Measurements from ENCODE around the gene MYL12B. TPM values are rescaled to one million over a fixed set of nuclear protein-coding genes. Genes with fewer than 3 reads are reported as not detected.

Gene MYL12B
- total RNA-seq, result 176 TPM
- long read RNA-seq, transcript MYL12B-201 (4 exons, 1,210 nt), result major isoform, 111 of 115 reads
- long read RNA-seq, partial matches to known transcripts, result 4 of 115 reads
- long read RNA-seq, other reads (novel, unspliced or antisense), result 0 of 115 reads

DNA sequence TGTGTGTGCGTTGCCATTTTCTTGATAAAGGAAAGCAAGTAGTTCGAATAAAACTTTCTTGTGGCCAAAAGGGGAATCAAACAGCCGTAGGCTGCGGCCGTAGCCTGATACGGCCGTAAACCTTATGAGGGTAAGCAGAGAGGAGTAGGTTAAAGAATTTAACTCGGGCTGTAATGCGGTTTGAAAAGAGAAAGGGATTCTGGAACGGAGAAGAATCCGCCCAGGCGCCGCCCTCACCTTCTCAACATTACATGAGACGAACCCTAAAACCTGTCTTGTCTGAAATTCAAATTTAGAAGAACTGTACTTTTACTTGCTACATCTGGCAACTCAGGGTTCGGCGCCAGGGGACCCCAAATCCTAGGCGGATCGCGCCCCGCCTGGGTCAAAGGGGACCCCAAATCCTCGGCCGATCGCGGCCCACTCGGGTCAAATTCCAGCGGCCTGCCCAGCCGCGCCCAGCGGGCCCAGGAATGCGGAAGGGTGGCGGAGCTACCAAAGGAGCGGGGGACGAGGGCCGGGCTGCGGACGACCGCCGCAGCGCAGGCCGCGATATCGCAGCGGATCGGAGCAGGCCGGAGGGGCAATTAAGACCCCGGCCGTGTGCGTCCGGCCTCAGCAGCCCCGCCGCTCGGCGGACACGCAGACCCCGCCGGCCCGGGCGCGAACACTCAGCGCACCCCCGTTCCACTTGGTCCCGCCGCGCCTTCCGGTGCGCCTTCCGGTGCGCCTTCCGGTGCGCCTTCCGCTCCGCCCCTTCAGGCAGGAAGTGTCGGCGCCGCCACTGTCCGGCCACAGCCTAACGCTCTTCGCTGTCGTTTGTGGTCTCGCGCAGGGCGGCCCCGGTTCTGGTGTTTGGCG lies at the start of gene MYL12B:
Gene MYL12B, plus strand, starts transcription at position 761 of the 861 bp plus-strand sequence. CDS start 10,766 bp downstream, outside the sequence.
- peak; percentile 82 for DNase-seq
- intact Hi-C loops (cut with micrococcal nuclease), result no loop called here
- Histone ChIP-seq H3K4me1 (peaks cover 97% of the 10 kb centered on the region), H3K9me3 (replicated peaks) (no peaks in the 10 kb centered on the region), H3K4me3 (peak within 1 kb of the TSS; percentile 96), H3K36me3 (peaks cover 23% of the 10 kb centered on the region), H3K27me3 (ENCODE audit: low read depth) (no peaks in the 10 kb centered on the region), H3K27ac (replicated peaks) (peak within 1 kb of the TSS; percentile 99)
- TF ChIP-seq, protein P1, sequence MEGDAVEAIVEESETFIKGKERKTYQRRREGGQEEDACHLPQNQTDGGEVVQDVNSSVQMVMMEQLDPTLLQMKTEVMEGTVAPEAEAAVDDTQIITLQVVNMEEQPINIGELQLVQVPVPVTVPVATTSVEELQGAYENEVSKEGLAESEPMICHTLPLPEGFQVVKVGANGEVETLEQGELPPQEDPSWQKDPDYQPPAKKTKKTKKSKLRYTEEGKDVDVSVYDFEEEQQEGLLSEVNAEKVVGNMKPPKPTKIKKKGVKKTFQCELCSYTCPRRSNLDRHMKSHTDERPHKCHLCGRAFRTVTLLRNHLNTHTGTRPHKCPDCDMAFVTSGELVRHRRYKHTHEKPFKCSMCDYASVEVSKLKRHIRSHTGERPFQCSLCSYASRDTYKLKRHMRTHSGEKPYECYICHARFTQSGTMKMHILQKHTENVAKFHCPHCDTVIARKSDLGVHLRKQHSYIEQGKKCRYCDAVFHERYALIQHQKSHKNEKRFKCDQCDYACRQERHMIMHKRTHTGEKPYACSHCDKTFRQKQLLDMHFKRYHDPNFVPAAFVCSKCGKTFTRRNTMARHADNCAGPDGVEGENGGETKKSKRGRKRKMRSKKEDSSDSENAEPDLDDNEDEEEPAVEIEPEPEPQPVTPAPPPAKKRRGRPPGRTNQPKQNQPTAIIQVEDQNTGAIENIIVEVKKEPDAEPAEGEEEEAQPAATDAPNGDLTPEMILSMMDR (IDR thresholded peaks at IDR 0.05; ENCODE audit: borderline replicate concordance), result peak; percentile 27

- H3K4me1 ChIP-seq, result peaks cover 97% of the 10 kb centered on the region
- H3K36me3 ChIP-seq, result peaks cover 56% of the 10 kb centered on the region
These were observed 49.3 kb upstream of the MYL12B start for GRCh38 chr18:3212657-3213056.

GRCh38 chr18:3213300-3214059 lies 48.5 kb upstream of the MYL12B start:
- Histone ChIP-seq H3K9me3 (replicated peaks) (no peaks in the 10 kb centered on the region), H3K27me3 (ENCODE audit: low read depth) (no peaks in the 10 kb centered on the region), H3K36me3 (peaks cover 56% of the 10 kb centered on the region), H3K4me1 (peaks cover 97% of the 10 kb centered on the region), H3K27ac (replicated peaks) (peak overlapping the region; percentile 92), H3K4me3 (peak overlapping the region; percentile 71)
- DNase-seq, result no peak
- intact Hi-C loops (cut with micrococcal nuclease), result no loop called here
- TF ChIP-seq, protein P1 (IDR thresholded peaks at IDR 0.05; ENCODE audit: borderline replicate concordance), result no peak

More at GRCh38 chr18:3212657-3213056, 49.3 kb upstream of the MYL12B start:
- TF ChIP-seq, protein P1 (IDR thresholded peaks at IDR 0.05; ENCODE audit: borderline replicate concordance), result no peak
- intact Hi-C loops (cut with micrococcal nuclease), result no loop called here
- H3K4me3 ChIP-seq, result peak overlapping the region; percentile 71
- H3K9me3 ChIP-seq (replicated peaks), result no peaks in the 10 kb centered on the region
- H3K27ac ChIP-seq (replicated peaks), result peak overlapping the region; percentile 92
- no peak for DNase-seq
- no peaks in the 10 kb centered on the region for H3K27me3 ChIP-seq (ENCODE audit: low read depth)

DNA sequence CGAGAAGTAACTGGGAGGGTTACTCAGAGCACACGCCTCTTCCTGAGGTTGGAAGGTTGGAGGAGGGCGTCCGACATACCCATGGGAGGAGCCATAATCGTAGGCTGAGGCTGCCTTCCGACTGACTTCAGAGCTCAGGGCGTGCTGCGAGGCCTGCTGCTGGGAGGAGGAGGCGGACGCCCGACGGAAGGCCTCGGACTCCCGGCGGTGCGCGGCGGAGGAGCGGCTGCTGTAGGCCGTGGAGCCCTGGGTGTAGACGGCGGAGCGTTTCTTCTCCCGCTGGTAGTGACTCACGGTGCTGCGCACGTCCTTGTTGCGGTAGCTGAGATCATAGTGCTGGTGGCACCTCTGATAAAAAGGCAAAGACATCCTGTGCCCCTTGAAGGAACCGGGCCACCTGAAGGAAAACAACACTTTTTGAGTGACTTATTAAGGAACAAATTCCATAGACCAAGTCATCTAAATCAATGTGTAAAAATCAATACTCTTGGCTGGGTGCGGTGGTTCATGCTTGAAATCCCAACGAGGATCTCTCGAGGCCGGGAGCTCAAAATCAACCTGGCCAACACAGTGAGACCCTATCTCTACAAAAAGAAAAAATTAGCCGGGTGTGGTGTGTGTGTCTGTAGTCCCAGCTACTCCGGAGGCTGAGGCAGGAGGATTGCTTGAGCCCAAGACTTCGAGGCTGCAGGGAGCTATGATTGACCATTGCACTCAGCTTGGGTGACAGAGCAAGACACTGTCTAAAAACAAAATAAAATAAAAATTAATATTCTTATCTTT lies 46.9 kb upstream of the MYL12B start:
- Histone ChIP-seq H3K4me1 (peaks cover 89% of the 10 kb centered on the region), H3K4me3 (peak overlapping the region; percentile 71), H3K27ac (replicated peaks) (peak overlapping the region; percentile 92), H3K9me3 (replicated peaks) (no peaks in the 10 kb centered on the region), H3K36me3 (peaks cover 47% of the 10 kb centered on the region), H3K27me3 (ENCODE audit: low read depth) (no peaks in the 10 kb centered on the region)
- DNase-seq, result no peak
- TF ChIP-seq, protein P1 (IDR thresholded peaks at IDR 0.05; ENCODE audit: borderline replicate concordance), result no peak
- intact Hi-C loops (cut with micrococcal nuclease), result no loop called here

DNA sequence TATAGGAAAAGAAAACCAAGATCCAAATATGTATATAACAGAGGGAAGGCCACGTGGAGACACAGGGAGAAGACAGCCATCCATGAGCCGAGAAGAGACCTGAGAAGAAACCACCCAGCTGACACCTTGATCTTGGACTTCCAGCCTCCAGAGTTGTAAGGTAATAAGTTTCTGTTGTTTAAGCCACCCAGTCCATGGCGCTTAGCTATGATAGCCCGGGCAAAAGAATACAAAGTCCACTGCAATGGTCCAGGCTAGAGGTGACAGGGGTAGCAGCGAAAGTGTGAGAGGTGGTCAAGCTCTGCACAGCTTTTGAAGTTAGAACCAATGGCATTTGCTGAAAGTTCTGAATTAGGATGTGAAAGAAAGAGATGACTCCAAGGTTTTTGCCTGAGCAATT lies 44.9 kb upstream of the MYL12B start:
- peak overlapping the region; percentile 71 for H3K4me3 ChIP-seq
- no peaks in the 10 kb centered on the region for H3K9me3 ChIP-seq (replicated peaks)
- H3K27ac ChIP-seq (replicated peaks), result peak overlapping the region; percentile 92
- peaks cover 86% of the 10 kb centered on the region for H3K4me1 ChIP-seq
- DNase-seq, result no peak
- intact Hi-C loops (cut with micrococcal nuclease), result no loop called here
- H3K27me3 ChIP-seq (ENCODE audit: low read depth), result no peaks in the 10 kb centered on the region
- TF ChIP-seq, protein P1 (IDR thresholded peaks at IDR 0.05; ENCODE audit: borderline replicate concordance), result no peak
- H3K36me3 ChIP-seq, result peaks cover 35% of the 10 kb centered on the region
